BE2C (cell line): Measurements from ENCODE around the gene CACNA1G.

Experiments
- DNase-seq: peaks from one replicate; pipeline ENCODE4 v3.0.0-alpha.2; 2020
- H3K27me3 ChIP-seq: fragments of 250-450 bp; sonication (Bioruptor Pico); 2 replicates; pipeline ENCODE4 v1.5.1; 2020; ENCODE audit warnings: mild to moderate bottlenecking
- H3K36me3 ChIP-seq: fragments of 250-450 bp; sonication (Bioruptor Pico); 2 replicates; pipeline ENCODE4 v1.5.1; 2020; ENCODE audit warnings: mild to moderate bottlenecking
- H3K4me1 ChIP-seq: fragments of 250-450 bp; sonication (Bioruptor Pico); 2 replicates; pipeline ENCODE4 v1.5.1; 2020
- H3K4me3 ChIP-seq: 2 replicates; pipeline ENCODE4 v1.5.1; 2011; ENCODE audit warnings: low read depth, low read length
- H3K9me3 ChIP-seq: fragments of 250-450 bp; sonication (Bioruptor Pico); 2 replicates; pipeline ENCODE4 v1.5.1; 2020
- CTCF ChIP-seq: IDR thresholded peaks from 2 replicates; pipeline ENCODE4 v1.5.1; 2012; ENCODE audit warnings: mild to moderate bottlenecking, low read depth, low read length

The CACNA1G gene

GRCh38 chr17:50549969-50550368 lies 10.5 kb upstream of the CACNA1G start:
- peaks cover 4% of the 10 kb centered on the region for H3K4me1 ChIP-seq
- no peaks in the 10 kb centered on the region for H3K9me3 ChIP-seq
- H3K36me3 ChIP-seq = no peaks in the 10 kb centered on the region
- no peak overlapping the region for H3K4me3 ChIP-seq
- TF ChIP-seq CTCF = no peak
- no peaks in the 10 kb centered on the region for H3K27me3 ChIP-seq
- no peak for DNase-seq

GRCh38 chr17:50550661-50551432 lies 9.7 kb upstream of the CACNA1G start:
- Histone ChIP-seq H3K4me3 (no peak overlapping the region), H3K4me1 (peaks cover 4% of the 10 kb centered on the region), H3K9me3 (no peaks in the 10 kb centered on the region), H3K27me3 (no peaks in the 10 kb centered on the region), H3K36me3 (no peaks in the 10 kb centered on the region)
- TF ChIP-seq CTCF = peak; percentile 93
- DNase-seq = peak; percentile 87

GRCh38 chr17:50551433-50551815 lies 9.1 kb upstream of the CACNA1G start:
- Histone ChIP-seq H3K36me3 (no peaks in the 10 kb centered on the region), H3K9me3 (no peaks in the 10 kb centered on the region), H3K27me3 (no peaks in the 10 kb centered on the region), H3K4me1 (peaks cover 4% of the 10 kb centered on the region), H3K4me3 (no peak overlapping the region)
- TF ChIP-seq CTCF = no peak
- DNase-seq = no peak

- no peak overlapping the region for H3K4me3 ChIP-seq
- no peak for DNase-seq
- H3K4me1 ChIP-seq = peaks cover 4% of the 10 kb centered on the region
- H3K27me3 ChIP-seq = no peaks in the 10 kb centered on the region
- H3K36me3 ChIP-seq = no peaks in the 10 kb centered on the region
- H3K9me3 ChIP-seq = no peaks in the 10 kb centered on the region
- TF ChIP-seq CTCF = no peak
Measured at GRCh38 chr17:50551884-50552283, 8.6 kb upstream of the CACNA1G start.

GRCh38 chr17:50554201-50554600 lies 6.3 kb upstream of the CACNA1G start:
- peaks cover 2% of the 10 kb centered on the region; the same call in 1 of the 2 replicates for H3K4me1 ChIP-seq
- DNase-seq = no peak
- no peak overlapping the region for H3K4me3 ChIP-seq
- H3K9me3 ChIP-seq = no peaks in the 10 kb centered on the region; the same call in 1 of the 2 replicates
- H3K27me3 ChIP-seq = no peaks in the 10 kb centered on the region
- no peak for TF ChIP-seq CTCF
- H3K36me3 ChIP-seq = no peaks in the 10 kb centered on the region

- peaks cover 9% of the 10 kb centered on the region for H3K4me1 ChIP-seq
- H3K9me3 ChIP-seq = no peaks in the 10 kb centered on the region; the same call in 1 of the 2 replicates
- no peak for DNase-seq
- no peak overlapping the region for H3K4me3 ChIP-seq
- no peak for TF ChIP-seq CTCF
- no peaks in the 10 kb centered on the region for H3K36me3 ChIP-seq
- peaks cover 17% of the 10 kb centered on the region for H3K27me3 ChIP-seq
Measured at GRCh38 chr17:50556803-50557202, 3.7 kb upstream of the CACNA1G start.
